GM21381 (cell line): ENCODE results near the gene SLIRP.
"Not testable (repeated sequence)": the region's sequence is repeated elsewhere in the genome, so short reads cannot be mapped to it uniquely, and the experiment has no call there.

Experiments
- ATAC-seq: cut with Tn5 transposase; IDR thresholded peaks from one replicate; pipeline ENCODE4 v1.9.1; 2021; ENCODE audit warnings: mild to moderate bottlenecking, moderate library complexity; ENCODE audit not compliant: unreplicated experiment

The SLIRP gene

GRCh38 chr14:77707724-77708408, at the start of gene SLIRP, which contains the start of gene ALKBH1:
Gene SLIRP, plus strand, starts transcription at chr14:77708103. Its CDS starts 9 bp downstream, at chr14:77708112.
Gene ALKBH1, minus strand, starts transcription at chr14:77708023. Its CDS starts 19 bp downstream, at chr14:77708004.
- ATAC-seq: peak; percentile 97

- ATAC-seq: no peak
These were observed 48.1 kb upstream of the SLIRP start for GRCh38 chr14:77659831-77660230.

GRCh38 chr14:77660754-77661153, 47.1 kb upstream of the SLIRP start:
- ATAC-seq: no peak

GRCh38 chr14:77661562-77661961, 46.3 kb upstream of the SLIRP start:
- ATAC-seq: not testable (repeated sequence)

GRCh38 chr14:77663293-77663692, 44.6 kb upstream of the SLIRP start:
- ATAC-seq: no peak

GRCh38 chr14:77667331-77667730, 40.6 kb upstream of the SLIRP start:
- no peak for ATAC-seq

- no peak for ATAC-seq
These were observed 34.7 kb upstream of the SLIRP start for GRCh38 chr14:77673193-77673592.

- ATAC-seq: no peak
These were observed 33.0 kb upstream of the SLIRP start for GRCh38 chr14:77674931-77675330.

GRCh38 chr14:77681196-77682157, 26.4 kb upstream of the SLIRP start:
- ATAC-seq: no peak

GRCh38 chr14:77682158-77682553, 25.7 kb upstream of the SLIRP start:
- no peak for ATAC-seq

- ATAC-seq: no peak
These were observed 16.6 kb upstream of the SLIRP start for GRCh38 chr14:77691259-77691658.

GRCh38 chr14:77707355-77707723, 564 bp upstream of the SLIRP start:
- peak; percentile 15 for ATAC-seq

GRCh38 chr14:77708749-77709148, 846 bp downstream of the SLIRP start:
- ATAC-seq: no peak

GRCh38 chr14:77709412-77709811, 1.5 kb downstream of the SLIRP start:
- ATAC-seq: no peak

GRCh38 chr14:77710364-77710763, 2.5 kb downstream of the SLIRP start:
- ATAC-seq: no peak

GRCh38 chr14:77714926-77715325, 7.0 kb downstream of the SLIRP start:
- no peak for ATAC-seq

GRCh38 chr14:77717608-77718305, 9.9 kb downstream of the SLIRP start:
- ATAC-seq: no peak

GRCh38 chr14:77721437-77721836, 13.5 kb downstream of the SLIRP start:
- no peak for ATAC-seq

- no peak for ATAC-seq
These were observed 14.4 kb downstream of the SLIRP start for GRCh38 chr14:77722301-77722700.

- ATAC-seq: no peak
These were observed 23.1 kb downstream of the SLIRP start for GRCh38 chr14:77730976-77731497.
